Progenitor cell of endocrine pancreas (in vitro differentiated cells): Measurements from ENCODE around the gene RNF20. TPM values are rescaled to one million over a fixed set of nuclear protein-coding genes. Genes with fewer than 3 reads are reported as not detected.
"Not testable (repeated sequence)": the region's sequence is repeated elsewhere in the genome, so short reads cannot be mapped to it uniquely, and the experiment has no call there.

ENCODE experiments used
- DNase-seq: peaks from one replicate; pipeline ENCODE4 v3.0.0; 2021; ENCODE audit warnings: low spot score; ENCODE audit not compliant: unreplicated experiment
- H3K27ac Mint-ChIP-seq: 2 replicates; pipeline ENCODE4 v1.8.0; 2021; ENCODE audit warnings: mild to moderate bottlenecking, moderate library complexity, mixed read lengths
- H3K27me3 Mint-ChIP-seq: 2 replicates; pipeline ENCODE4 v1.8.0; 2021; ENCODE audit warnings: mixed read lengths
- H3K36me3 Mint-ChIP-seq: 2 replicates; pipeline ENCODE4 v1.8.0; 2022; ENCODE audit warnings: mixed read lengths; ENCODE audit not compliant: insufficient read depth
- H3K4me1 Mint-ChIP-seq: 2 replicates; pipeline ENCODE4 v1.8.0; 2021; ENCODE audit warnings: low read depth, mixed read lengths
- H3K4me3 Mint-ChIP-seq: 2 replicates; pipeline ENCODE4 v1.8.0; 2021; ENCODE audit warnings: low read depth, mild to moderate bottlenecking, moderate library complexity, mixed read lengths
- H3K9me3 Mint-ChIP-seq: 2 replicates; pipeline ENCODE4 v1.8.0; 2021; ENCODE audit warnings: low read depth, mixed read lengths
- CTCF ChIP-seq: fragments of 200-600 bp; sonication (generic); IDR thresholded peaks from one replicate; pipeline ENCODE4 v1.5.0; 2021; ENCODE audit warnings: antibody characterized with exemption, mild to moderate bottlenecking; ENCODE audit not compliant: unreplicated experiment
- total RNA-seq: library from RNA; stranded (reverse); gene quantifications from 2 replicates; pipeline ENCODE4 v1.2.1, GENCODE V29; 2021

Gene RNF20
- total RNA-seq, 1 donor from 2014 or later = 53.9 TPM

DNA sequence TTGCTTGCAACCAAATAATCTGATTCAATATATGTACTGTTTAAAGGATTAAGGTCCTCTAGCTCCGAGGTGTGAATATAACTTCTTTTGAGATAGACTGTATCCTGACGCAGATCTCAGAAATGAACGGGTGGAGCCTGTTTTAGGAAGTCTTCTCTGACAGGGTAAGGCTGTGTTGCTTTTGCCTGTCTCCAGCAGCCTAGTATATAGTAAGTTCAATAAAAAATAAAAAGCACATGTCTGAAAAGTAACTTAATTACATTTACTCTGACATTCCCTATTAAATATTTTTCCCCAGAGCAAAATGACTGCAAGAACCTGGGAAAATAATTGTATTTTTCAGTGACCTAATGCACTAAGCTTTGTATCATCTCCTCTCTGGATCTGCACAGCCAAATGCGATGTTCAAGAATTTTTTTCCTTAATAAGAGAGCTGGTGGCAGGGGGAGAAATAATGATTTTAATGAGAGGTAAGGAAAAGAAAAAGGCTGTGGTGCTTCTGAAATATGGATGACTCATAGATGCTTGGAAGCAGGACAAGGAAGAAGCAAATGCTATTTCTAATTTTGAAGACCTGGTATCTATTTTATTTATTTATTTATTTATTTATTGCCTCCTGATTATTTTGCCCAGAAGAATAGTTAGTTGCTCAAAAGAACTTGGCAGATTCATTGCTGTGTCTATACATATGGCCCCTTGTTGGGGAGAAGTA, 53.8 kb downstream of the RNF20 start:
- Mint-ChIP-seq H3K27ac (no peak overlapping the region), H3K36me3 (no peaks in the 10 kb centered on the region), H3K4me1 (peaks cover 4% of the 10 kb centered on the region), H3K9me3 (no peaks in the 10 kb centered on the region), H3K27me3 (peaks cover 3% of the 10 kb centered on the region), H3K4me3 (no peak overlapping the region)
- DNase-seq = no peak
- TF ChIP-seq CTCF = no peak

- not testable (repeated sequence) for H3K4me3 Mint-ChIP-seq, DNase-seq, H3K27me3 Mint-ChIP-seq, H3K4me1 Mint-ChIP-seq, H3K9me3 Mint-ChIP-seq, H3K27ac Mint-ChIP-seq, H3K36me3 Mint-ChIP-seq
These were observed 56.4 kb downstream of the RNF20 start for GRCh38 chr9:101590074-101590473.

- DNase-seq = no peak
- Mint-ChIP-seq H3K36me3 (no peaks in the 10 kb centered on the region), H3K9me3 (no peaks in the 10 kb centered on the region), H3K27me3 (peaks cover 6% of the 10 kb centered on the region), H3K4me3 (no peak overlapping the region), H3K4me1 (peaks cover 4% of the 10 kb centered on the region), H3K27ac (no peak overlapping the region)
- no peak for TF ChIP-seq CTCF
These were observed 57.2 kb downstream of the RNF20 start for GRCh38 chr9:101590901-101591300.

GRCh38 chr9:101591787-101592446, 58.3 kb downstream of the RNF20 start:
- Mint-ChIP-seq H3K4me3 (no peak overlapping the region), H3K36me3 (no peaks in the 10 kb centered on the region), H3K9me3 (no peaks in the 10 kb centered on the region), H3K27ac (no peak overlapping the region), H3K27me3 (peaks cover 6% of the 10 kb centered on the region), H3K4me1 (peaks cover 4% of the 10 kb centered on the region)
- no peak for TF ChIP-seq CTCF
- no peak for DNase-seq

- H3K4me3 Mint-ChIP-seq = no peak overlapping the region
- H3K4me1 Mint-ChIP-seq = peaks cover 4% of the 10 kb centered on the region
- no peak for DNase-seq
- peaks cover 6% of the 10 kb centered on the region for H3K27me3 Mint-ChIP-seq
- no peaks in the 10 kb centered on the region for H3K36me3 Mint-ChIP-seq
- no peak overlapping the region for H3K27ac Mint-ChIP-seq
- no peaks in the 10 kb centered on the region for H3K9me3 Mint-ChIP-seq
- no peak for TF ChIP-seq CTCF
These were observed 59.1 kb downstream of the RNF20 start for GRCh38 chr9:101592788-101593187.

GRCh38 chr9:101593345-101593744, 59.7 kb downstream of the RNF20 start:
- Mint-ChIP-seq H3K9me3 (no peaks in the 10 kb centered on the region), H3K36me3 (no peaks in the 10 kb centered on the region), H3K27me3 (peaks cover 6% of the 10 kb centered on the region), H3K27ac (no peak overlapping the region), H3K4me3 (no peak overlapping the region), H3K4me1 (peaks cover 4% of the 10 kb centered on the region)
- no peak for TF ChIP-seq CTCF
- no peak for DNase-seq
